Measurements from ENCODE around the gene SRF.

Gene SRF

GRCh38 chr6:43184268-43184985, 13.4 kb downstream of the SRF start:
- DNase-seq = no peak

GRCh38 chr6:43185391-43185985, 14.4 kb downstream of the SRF start:
- DNase-seq = no peak

- DNase-seq = no peak
Observed at GRCh38 chr6:43186019-43186418, 14.9 kb downstream of the SRF start.

GRCh38 chr6:43186706-43187105, 15.6 kb downstream of the SRF start:
- DNase-seq = no peak

GRCh38 chr6:43187821-43188220, 16.8 kb downstream of the SRF start:
- no peak for DNase-seq

- no peak for DNase-seq
Observed at GRCh38 chr6:43188426-43188825, 17.4 kb downstream of the SRF start.

GRCh38 chr6:43189776-43190304, 18.8 kb downstream of the SRF start:
- no peak for DNase-seq

- no peak for DNase-seq
Observed at GRCh38 chr6:43192911-43193310, 21.8 kb downstream of the SRF start.

GRCh38 chr6:43193929-43194328, 22.9 kb downstream of the SRF start:
- no peak for DNase-seq

- DNase-seq = no peak
Observed at GRCh38 chr6:43196337-43196736, 25.3 kb downstream of the SRF start.

- DNase-seq = no peak
Observed at GRCh38 chr6:43199912-43200311, 28.8 kb downstream of the SRF start.

GRCh38 chr6:43200541-43200940, 29.5 kb downstream of the SRF start:
- no peak for DNase-seq

GRCh38 chr6:43202451-43202850, 31.4 kb downstream of the SRF start:
- no peak for DNase-seq

GRCh38 chr6:43203029-43203717, 32.1 kb downstream of the SRF start:
- no peak for DNase-seq

GRCh38 chr6:43203718-43204095, 32.6 kb downstream of the SRF start:
- no peak for DNase-seq

- DNase-seq = no peak
Observed at GRCh38 chr6:43204271-43205105, 33.4 kb downstream of the SRF start.

- DNase-seq = no peak
Observed at GRCh38 chr6:43205849-43206248, 34.8 kb downstream of the SRF start.

GRCh38 chr6:43207286-43207685, 36.2 kb downstream of the SRF start:
- DNase-seq = no peak

GRCh38 chr6:43211955-43212354, 40.9 kb downstream of the SRF start:
- no peak for DNase-seq

- DNase-seq = no peak
Observed at GRCh38 chr6:43213431-43213830, 42.4 kb downstream of the SRF start.

- no peak for DNase-seq
Observed at GRCh38 chr6:43215066-43215465, 44.0 kb downstream of the SRF start.

GRCh38 chr6:43216200-43216599, 45.1 kb downstream of the SRF start:
- DNase-seq = no peak

- no peak for DNase-seq
Observed at GRCh38 chr6:43217351-43217750, 46.3 kb downstream of the SRF start.

Measured in fibroblast of skin of right quadriceps (primary cell).